A549 (cell line): Measurements from ENCODE around the gene ADAMTS14. TPM values are rescaled to one million over a fixed set of nuclear protein-coding genes. Genes with fewer than 3 reads are reported as not detected.

Experiments used
- ATAC-seq, 2 experiments: fragments of 200-7000 bp in 1 of 2; fragments of >200 bp in 1 of 2; cut with Nextera tagmentation in 1 of 2; cut with Tn5 transposase in 1 of 2; 3 replicates each; pipeline versions ENCODE4 v1.8.0 to v1.9.1; 2018 to 2020; ENCODE audit warnings: mild to moderate bottlenecking in 1 of 2, moderate library complexity in 1 of 2
- CTCF ChIA-PET: fragments of 300-600 bp; sonication (Branson Sonifier 250); formaldehyde crosslinking; extraction: SDS; loops from one replicate; lab custom pipeline; 2021; ENCODE audit warnings: antibody characterized with exemption, inconsistent platforms; lab: Yijun Ruan, JAX
- POLR2A ChIA-PET: fragments of 350-600 bp; formaldehyde crosslinking; extraction: SDS; loops from one replicate; lab custom pipeline; 2021; ENCODE audit warnings: antibody characterized with exemption, inconsistent platforms; lab: Yijun Ruan, JAX
- DNase-seq, 2 experiments: peaks; one replicate each; pipeline versions ENCODE4 v3.0.0 to v3.0.0-alpha.2; 2011 to 2016; ENCODE audit warnings: low read depth in 1 of 2, low spot score in 1 of 2
- FAIRE-seq: peaks from 2 replicates; lab custom pipeline; 2011; peaks lifted over from hg19 to GRCh38; lab: Jason Lieb, UNC
- H3K27ac ChIP-seq, 2 experiments: fragments of >200 bp; sonication (Bioruptor Twin); formaldehyde crosslinking; 3 replicates each; pipeline ENCODE4 v1.5.1; 2016 to 2017
- H3K4me1 ChIP-seq: fragments of >200 bp; sonication (Bioruptor Twin); formaldehyde crosslinking; 3 replicates; pipeline ENCODE4 v1.6.1; 2016
- H3K4me2 ChIP-seq: fragments of >200 bp; sonication (Bioruptor Twin); formaldehyde crosslinking; 3 replicates; pipeline ENCODE4 v1.6.1; 2016
- H3K4me3 ChIP-seq: fragments of >200 bp; sonication (Bioruptor Twin); formaldehyde crosslinking; 3 replicates; pipeline ENCODE4 v1.5.1; 2016
- H3K9me3 ChIP-seq: fragments of >200 bp; sonication (Bioruptor Twin); formaldehyde crosslinking; 3 replicates; pipeline ENCODE4 v1.6.1; 2016
- BHLHE40 ChIP-seq: IDR thresholded peaks from 2 replicates; pipeline ENCODE4 v1.6.1; 2012; ENCODE audit warnings: low read depth, low read length, inconsistent platforms
- CEBPB ChIP-seq, 2 experiments: fragments of >200 bp in 1 of 2; sonication (Bioruptor Twin) in 1 of 2; formaldehyde crosslinking in 1 of 2; IDR thresholded peaks; 2 replicates each; pipeline ENCODE4 v1.6.1; 2012 to 2016
- EHF ChIP-seq: fragments of 250-450 bp; sonication (Bioruptor Pico); IDR thresholded peaks from 2 replicates; pipeline ENCODE4 v1.5.0; 2020; ENCODE audit warnings: mild to moderate bottlenecking
- FOSL2 ChIP-seq, 2 experiments: fragments of 450-650 bp in 1 of 2; fragments of >200 bp in 1 of 2; sonication (Bioruptor Twin) in 1 of 2; formaldehyde crosslinking; IDR thresholded peaks; 2 replicates each; pipeline versions ENCODE4 v1.5.0 to v1.6.1; 2016 to 2020; ENCODE audit warnings: mild to moderate bottlenecking in 1 of 2, moderate library complexity in 1 of 2
- FOXS1 ChIP-seq: fragments of 250-450 bp; sonication (Bioruptor Pico); IDR thresholded peaks from 2 replicates; pipeline ENCODE4 v1.5.0; 2020; ENCODE audit warnings: mild to moderate bottlenecking, moderate library complexity
- GATA3 ChIP-seq: IDR thresholded peaks from 2 replicates; pipeline ENCODE4 v1.6.1; 2012; ENCODE audit warnings: borderline replicate concordance
- HOXB13 ChIP-seq: fragments of 250-450 bp; sonication (Bioruptor Pico); IDR thresholded peaks from 2 replicates; pipeline ENCODE4 v1.5.0; 2020; ENCODE audit warnings: low read depth, mild to moderate bottlenecking, moderate library complexity
- JUNB ChIP-seq: fragments of >200 bp; sonication (Bioruptor Twin); formaldehyde crosslinking; IDR thresholded peaks from 2 replicates; pipeline ENCODE4 v1.6.1; 2016
- MAFK ChIP-seq: fragments of 450-650 bp; IDR thresholded peaks from 2 replicates; pipeline ENCODE4 v1.6.1; 2014; ENCODE audit not compliant: partially characterized antibody
- MYC ChIP-seq: IDR thresholded peaks from 2 replicates; pipeline ENCODE4 v1.6.1; 2012; ENCODE audit warnings: mild to moderate bottlenecking, inconsistent platforms, low read length, improper control_type of control experiment, borderline replicate concordance
- NFE2L2 ChIP-seq: fragments of 150-350 bp; conservative IDR thresholded peaks from 2 replicates; pipeline ENCODE4 v1.6.1; 2014; ENCODE audit warnings: low read length
- NR3C1 ChIP-seq: fragments of >200 bp; sonication (Bioruptor Twin); formaldehyde crosslinking; IDR thresholded peaks from 3 replicates; pipeline ENCODE4 v1.6.1; 2017
- RAD21 ChIP-seq, 2 experiments: fragments of >200 bp in 1 of 2; sonication (Bioruptor Twin) in 1 of 2; formaldehyde crosslinking in 1 of 2; IDR thresholded peaks in 1 of 2; conservative IDR thresholded peaks in 1 of 2; 2 replicates in 1 of 2; 3 replicates in 1 of 2; pipeline ENCODE4 v1.6.1; 2012 to 2018; ENCODE audit warnings: inconsistent platforms in 1 of 2
- RFX5 ChIP-seq: fragments of 450-650 bp; IDR thresholded peaks from 2 replicates; pipeline ENCODE4 v1.7.1; 2014; ENCODE audit warnings: antibody characterized with exemption, mild to moderate bottlenecking, moderate library complexity
- SREBF2 ChIP-seq: fragments of 450-650 bp; IDR thresholded peaks from 2 replicates; pipeline ENCODE4 v1.6.1; 2014; ENCODE audit warnings: mild to moderate bottlenecking, moderate library complexity
- TFCP2L1 ChIP-seq: fragments of 250-450 bp; sonication (Bioruptor Pico); IDR thresholded peaks from 2 replicates; pipeline ENCODE4 v1.5.0; 2021; ENCODE audit warnings: mild to moderate bottlenecking
- TP53 ChIP-seq: fragments of 250-450 bp; sonication (Bioruptor Pico); IDR thresholded peaks from 2 replicates; pipeline ENCODE4 v1.5.0; 2021; ENCODE audit warnings: mild to moderate bottlenecking, moderate library complexity
- ZC3H11A ChIP-seq: fragments of 450-650 bp; IDR thresholded peaks from 2 replicates; pipeline ENCODE4 v1.6.1; 2014; ENCODE audit warnings: antibody characterized with exemption, mild to moderate bottlenecking
- ZFP36 ChIP-seq: fragments of 450-650 bp; IDR thresholded peaks from 2 replicates; pipeline ENCODE4 v1.6.1; 2014; ENCODE audit warnings: borderline replicate concordance; ENCODE audit not compliant: partially characterized antibody
- ZSCAN20 ChIP-seq: fragments of 250-450 bp; sonication (Bioruptor Pico); IDR thresholded peaks from 2 replicates; pipeline ENCODE4 v1.8.0; 2022; ENCODE audit warnings: mild to moderate bottlenecking, moderate library complexity
- WGBS: methylation state at CpG from one replicate; pipeline ENCODE4 v1.1.6; 2017; ENCODE audit errors: missing lambda C conversion rate; 5-methylcytosine and 5-hydroxymethylcytosine counted together
- polyA plus RNA-seq, 4 experiments: library from polyadenylated mRNA; depleted of rRNA in 3 of 4; stranded (reverse); fragments of >200 nt; fragmentation: RNase III in 1 of 4; extraction: RNeasy Plus Mini Kit Qiagen cat#74134 plus additional on column Dnase treatment in 1 of 4; gene quantifications; 2 replicates in 3 of 4; 3 replicates in 1 of 4; pipeline ENCODE4 v1.2.3, GENCODE V29; 2011 to 2017
- TF ChIP-seq, protein P1 (sequence below): fragments of 450-650 bp; IDR thresholded peaks from 2 replicates; pipeline ENCODE4 v1.6.1; 2014; ENCODE audit warnings: antibody characterized with exemption
- TF ChIP-seq, protein P2 (sequence below): IDR thresholded peaks from 2 replicates; pipeline ENCODE4 v1.6.1; 2012; ENCODE audit warnings: low read depth, borderline replicate concordance
- TF ChIP-seq, protein P3 (sequence below): fragments of >200 bp; sonication (Bioruptor Twin); formaldehyde crosslinking; IDR thresholded peaks from 2 replicates; pipeline ENCODE4 v1.6.1; 2016
- TF ChIP-seq, protein P4 (sequence below): fragments of 250-450 bp; sonication (Bioruptor Pico); IDR thresholded peaks from 2 replicates; pipeline ENCODE4 v1.5.0; 2021; ENCODE audit warnings: mild to moderate bottlenecking, moderate library complexity, borderline replicate concordance
- TF ChIP-seq, protein P5 (sequence below): IDR thresholded peaks from 2 replicates; pipeline ENCODE4 v1.6.1; 2012
- TF ChIP-seq, protein P6 (sequence below): IDR thresholded peaks from 2 replicates; pipeline ENCODE4 v1.6.1; 2012
- TF ChIP-seq, protein P7 (sequence below): fragments of >200 bp; sonication (Bioruptor Twin); formaldehyde crosslinking; IDR thresholded peaks from 3 replicates; pipeline ENCODE4 v1.5.1; 2016

The ADAMTS14 gene
- polyA plus RNA-seq, 2 of the 4 experiments (the other 2 are of a cell fraction): 0.03 TPM; not detected in 1

DNA sequence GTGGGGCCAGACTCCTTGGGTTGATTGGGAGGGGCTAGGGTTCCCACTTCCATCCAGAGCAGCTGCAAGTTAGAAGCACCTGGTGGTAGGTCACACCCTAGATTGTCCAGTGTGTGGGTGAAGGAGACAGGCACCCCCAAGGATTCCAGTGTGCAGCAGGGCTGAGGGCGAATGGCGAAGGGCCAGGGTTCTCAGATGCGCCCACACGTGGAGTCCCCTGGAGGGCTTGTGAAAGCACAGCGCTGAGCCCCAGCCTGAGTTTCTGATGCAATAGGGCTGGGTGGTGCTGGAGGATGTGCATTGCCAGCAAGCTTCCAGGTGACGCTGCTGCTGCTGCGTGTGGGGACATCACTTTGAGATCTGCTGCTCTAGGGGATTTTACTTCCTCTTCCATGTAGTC lies 87.5 kb downstream of the ADAMTS14 start:
- peak; percentile 25 to 52; a peak in 3 of 6 replicates for ATAC-seq
- WGBS: 48% methylated on average over 3 of the region's 7 CpGs
- FAIRE-seq: no peak

DNA sequence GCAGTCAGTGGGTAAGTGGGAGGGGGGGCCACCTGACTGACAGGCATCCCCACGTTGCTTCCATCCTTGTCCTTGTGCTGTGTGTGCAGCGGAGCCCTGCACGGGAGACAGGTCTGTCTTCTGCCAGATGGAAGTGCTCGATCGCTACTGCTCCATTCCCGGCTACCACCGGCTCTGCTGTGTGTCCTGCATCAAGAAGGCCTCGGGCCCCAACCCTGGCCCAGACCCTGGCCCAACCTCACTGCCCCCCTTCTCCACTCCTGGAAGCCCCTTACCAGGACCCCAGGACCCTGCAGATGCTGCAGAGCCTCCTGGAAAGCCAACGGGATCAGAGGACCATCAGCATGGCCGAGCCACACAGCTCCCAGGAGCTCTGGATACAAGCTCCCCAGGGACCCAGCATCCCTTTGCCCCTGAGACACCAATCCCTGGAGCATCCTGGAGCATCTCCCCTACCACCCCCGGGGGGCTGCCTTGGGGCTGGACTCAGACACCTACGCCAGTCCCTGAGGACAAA lies 88.0 kb downstream of the ADAMTS14 start:
- ATAC-seq (peak in 1 of 2 experiments; percentile 25; a peak in 2 of 6 replicates), DNase-seq (no peak), FAIRE-seq (no peak)
- H3K4me1 ChIP-seq: 0 out of 3 replicates have a peak, but pooled peaks cover 5% of the 10 kb centered on the region
- no peak overlapping the region for H3K4me2 ChIP-seq
- ChIA-PET CTCF (interaction anchor here (0.8 to 12.8 kb wide), 25 partner anchors 9 to 299 kb away, joined by 3 to 129 read pairs (median 4); partner anchors contain the start of gene PCBD1), POLR2A (no interaction called here)
- WGBS: 49% methylated on average over 12 of the region's 12 CpGs
- H3K9me3 ChIP-seq: no peaks in the 10 kb centered on the region
- peak overlapping the region in 1 of 2 experiments; percentile 68; a peak in 3 of 6 replicates for H3K27ac ChIP-seq
- H3K4me3 ChIP-seq: no peak overlapping the region
- TF ChIP-seq NFE2L2 (no peak), ZSCAN20 (CRISPR knock-in tag) (no peak), JUNB (no peak), GATA3 (no peak), MYC (no peak), RFX5 (no peak), CEBPB (IDR thresholded peaks at IDR 0.05) (no peak), ZC3H11A (no peak), HOXB13 (no peak), FOXS1 (CRISPR knock-in tag) (no peak), NR3C1 (no peak), SREBF2 (no peak), TP53 (CRISPR knock-in tag) (no peak)
- TF ChIP-seq, protein P1, sequence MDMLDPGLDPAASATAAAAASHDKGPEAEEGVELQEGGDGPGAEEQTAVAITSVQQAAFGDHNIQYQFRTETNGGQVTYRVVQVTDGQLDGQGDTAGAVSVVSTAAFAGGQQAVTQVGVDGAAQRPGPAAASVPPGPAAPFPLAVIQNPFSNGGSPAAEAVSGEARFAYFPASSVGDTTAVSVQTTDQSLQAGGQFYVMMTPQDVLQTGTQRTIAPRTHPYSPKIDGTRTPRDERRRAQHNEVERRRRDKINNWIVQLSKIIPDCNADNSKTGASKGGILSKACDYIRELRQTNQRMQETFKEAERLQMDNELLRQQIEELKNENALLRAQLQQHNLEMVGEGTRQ: no peak
- TF ChIP-seq, protein P2, sequence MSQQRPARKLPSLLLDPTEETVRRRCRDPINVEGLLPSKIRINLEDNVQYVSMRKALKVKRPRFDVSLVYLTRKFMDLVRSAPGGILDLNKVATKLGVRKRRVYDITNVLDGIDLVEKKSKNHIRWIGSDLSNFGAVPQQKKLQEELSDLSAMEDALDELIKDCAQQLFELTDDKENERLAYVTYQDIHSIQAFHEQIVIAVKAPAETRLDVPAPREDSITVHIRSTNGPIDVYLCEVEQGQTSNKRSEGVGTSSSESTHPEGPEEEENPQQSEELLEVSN: no peak
- TF ChIP-seq, protein P3, sequence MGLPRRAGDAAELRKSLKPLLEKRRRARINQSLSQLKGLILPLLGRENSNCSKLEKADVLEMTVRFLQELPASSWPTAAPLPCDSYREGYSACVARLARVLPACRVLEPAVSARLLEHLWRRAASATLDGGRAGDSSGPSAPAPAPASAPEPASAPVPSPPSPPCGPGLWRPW: no peak

More for the DNA sequence above, 87.5 kb downstream of the ADAMTS14 start:
- peak in 1 of 2 experiments; percentile 29 for DNase-seq
- CTCF ChIA-PET: interaction anchor here (0.6 to 12.8 kb wide), 40 partner anchors 8 to 498 kb away, joined by 3 to 129 read pairs (median 4); no protein-coding TSS in a partner anchor
- Histone ChIP-seq H3K4me2 (0 out of 3 replicates have a peak overlapping the region, but pooled peaks have one; percentile 9), H3K4me1 (0 out of 3 replicates have a peak, but pooled peaks cover 5% of the 10 kb centered on the region), H3K9me3 (no peaks in the 10 kb centered on the region), H3K4me3 (no peak overlapping the region), H3K27ac (peak overlapping the region in 1 of 2 experiments; percentile 68; a peak in 4 of 6 replicates)
- POLR2A ChIA-PET: no interaction called here
- TF ChIP-seq ZFP36: no peak
- TF ChIP-seq, protein P3: no peak
- no peak for TF ChIP-seq TFCP2L1 (CRISPR knock-in tag)
- TF ChIP-seq RAD21 (conservative IDR thresholded peaks at IDR 0.05 in 1 of 2, IDR thresholded peaks at IDR 0.05 in 1 of 2): no peak
- TF ChIP-seq, protein P4, sequence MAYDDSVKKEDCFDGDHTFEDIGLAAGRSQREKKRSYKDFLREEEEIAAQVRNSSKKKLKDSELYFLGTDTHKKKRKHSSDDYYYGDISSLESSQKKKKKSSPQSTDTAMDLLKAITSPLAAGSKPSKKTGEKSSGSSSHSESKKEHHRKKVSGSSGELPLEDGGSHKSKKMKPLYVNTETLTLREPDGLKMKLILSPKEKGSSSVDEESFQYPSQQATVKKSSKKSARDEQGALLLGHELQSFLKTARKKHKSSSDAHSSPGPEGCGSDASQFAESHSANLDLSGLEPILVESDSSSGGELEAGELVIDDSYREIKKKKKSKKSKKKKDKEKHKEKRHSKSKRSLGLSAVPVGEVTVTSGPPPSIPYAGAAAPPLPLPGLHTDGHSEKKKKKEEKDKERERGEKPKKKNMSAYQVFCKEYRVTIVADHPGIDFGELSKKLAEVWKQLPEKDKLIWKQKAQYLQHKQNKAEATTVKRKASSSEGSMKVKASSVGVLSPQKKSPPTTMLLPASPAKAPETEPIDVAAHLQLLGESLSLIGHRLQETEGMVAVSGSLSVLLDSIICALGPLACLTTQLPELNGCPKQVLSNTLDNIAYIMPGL (CRISPR knock-in tag): no peak
- TF ChIP-seq, protein P5, sequence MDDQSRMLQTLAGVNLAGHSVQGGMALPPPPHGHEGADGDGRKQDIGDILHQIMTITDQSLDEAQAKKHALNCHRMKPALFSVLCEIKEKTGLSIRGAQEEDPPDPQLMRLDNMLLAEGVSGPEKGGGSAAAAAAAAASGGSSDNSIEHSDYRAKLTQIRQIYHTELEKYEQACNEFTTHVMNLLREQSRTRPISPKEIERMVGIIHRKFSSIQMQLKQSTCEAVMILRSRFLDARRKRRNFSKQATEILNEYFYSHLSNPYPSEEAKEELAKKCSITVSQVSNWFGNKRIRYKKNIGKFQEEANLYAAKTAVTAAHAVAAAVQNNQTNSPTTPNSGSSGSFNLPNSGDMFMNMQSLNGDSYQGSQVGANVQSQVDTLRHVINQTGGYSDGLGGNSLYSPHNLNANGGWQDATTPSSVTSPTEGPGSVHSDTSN: no peak
- TF ChIP-seq BHLHE40: no peak
- TF ChIP-seq, protein P6, sequence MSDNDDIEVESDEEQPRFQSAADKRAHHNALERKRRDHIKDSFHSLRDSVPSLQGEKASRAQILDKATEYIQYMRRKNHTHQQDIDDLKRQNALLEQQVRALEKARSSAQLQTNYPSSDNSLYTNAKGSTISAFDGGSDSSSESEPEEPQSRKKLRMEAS: no peak
- no peak for TF ChIP-seq MAFK
- TF ChIP-seq EHF (CRISPR knock-in tag): no peak
- no peak for TF ChIP-seq FOSL2 (IDR thresholded peaks at IDR 0.05)
- no peak for TF ChIP-seq FOSL2 (CRISPR knock-in tag; IDR thresholded peaks at IDR 0.05)
- TF ChIP-seq, protein P1: no peak
- no peak for TF ChIP-seq FOXS1 (CRISPR knock-in tag)
- TF ChIP-seq SREBF2: no peak
- TF ChIP-seq, protein P7, sequence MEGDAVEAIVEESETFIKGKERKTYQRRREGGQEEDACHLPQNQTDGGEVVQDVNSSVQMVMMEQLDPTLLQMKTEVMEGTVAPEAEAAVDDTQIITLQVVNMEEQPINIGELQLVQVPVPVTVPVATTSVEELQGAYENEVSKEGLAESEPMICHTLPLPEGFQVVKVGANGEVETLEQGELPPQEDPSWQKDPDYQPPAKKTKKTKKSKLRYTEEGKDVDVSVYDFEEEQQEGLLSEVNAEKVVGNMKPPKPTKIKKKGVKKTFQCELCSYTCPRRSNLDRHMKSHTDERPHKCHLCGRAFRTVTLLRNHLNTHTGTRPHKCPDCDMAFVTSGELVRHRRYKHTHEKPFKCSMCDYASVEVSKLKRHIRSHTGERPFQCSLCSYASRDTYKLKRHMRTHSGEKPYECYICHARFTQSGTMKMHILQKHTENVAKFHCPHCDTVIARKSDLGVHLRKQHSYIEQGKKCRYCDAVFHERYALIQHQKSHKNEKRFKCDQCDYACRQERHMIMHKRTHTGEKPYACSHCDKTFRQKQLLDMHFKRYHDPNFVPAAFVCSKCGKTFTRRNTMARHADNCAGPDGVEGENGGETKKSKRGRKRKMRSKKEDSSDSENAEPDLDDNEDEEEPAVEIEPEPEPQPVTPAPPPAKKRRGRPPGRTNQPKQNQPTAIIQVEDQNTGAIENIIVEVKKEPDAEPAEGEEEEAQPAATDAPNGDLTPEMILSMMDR: no peak
- TF ChIP-seq, all 56 proteins: peak for 0
